ENCODE measurements around the gene CEACAM4.

GRCh38 chr19:41626278-41626677, 596 bp downstream of the CEACAM4 start:
- TF ChIP-seq POLR2A (IDR thresholded peaks at IDR 0.05; ENCODE audit: low read length) (no peak), GATA1 (IDR thresholded peaks at IDR 0.05; ENCODE audit: low read depth, low read length) (no peak)

Measured in erythroblast (primary cell).